ENCODE results near the gene STK11.

Gene STK11

DNA sequence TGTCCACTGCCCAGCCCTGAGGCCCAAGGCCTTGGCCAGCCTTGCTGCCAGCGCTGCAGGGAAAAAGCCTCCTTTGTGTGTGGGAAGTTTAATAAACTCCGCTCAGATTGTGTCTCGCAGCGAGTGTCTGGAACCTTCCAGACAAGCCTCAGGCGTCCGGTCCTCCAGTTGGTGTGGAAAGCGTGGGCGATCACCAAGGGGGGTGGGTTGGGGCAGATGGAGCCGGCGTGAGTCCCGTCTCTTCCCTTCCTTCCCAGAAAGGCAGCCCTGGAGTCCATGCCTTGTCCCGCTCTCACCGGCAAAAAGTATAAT is 4.6 kb downstream of the STK11 start:
- TF ChIP-seq, protein P1, sequence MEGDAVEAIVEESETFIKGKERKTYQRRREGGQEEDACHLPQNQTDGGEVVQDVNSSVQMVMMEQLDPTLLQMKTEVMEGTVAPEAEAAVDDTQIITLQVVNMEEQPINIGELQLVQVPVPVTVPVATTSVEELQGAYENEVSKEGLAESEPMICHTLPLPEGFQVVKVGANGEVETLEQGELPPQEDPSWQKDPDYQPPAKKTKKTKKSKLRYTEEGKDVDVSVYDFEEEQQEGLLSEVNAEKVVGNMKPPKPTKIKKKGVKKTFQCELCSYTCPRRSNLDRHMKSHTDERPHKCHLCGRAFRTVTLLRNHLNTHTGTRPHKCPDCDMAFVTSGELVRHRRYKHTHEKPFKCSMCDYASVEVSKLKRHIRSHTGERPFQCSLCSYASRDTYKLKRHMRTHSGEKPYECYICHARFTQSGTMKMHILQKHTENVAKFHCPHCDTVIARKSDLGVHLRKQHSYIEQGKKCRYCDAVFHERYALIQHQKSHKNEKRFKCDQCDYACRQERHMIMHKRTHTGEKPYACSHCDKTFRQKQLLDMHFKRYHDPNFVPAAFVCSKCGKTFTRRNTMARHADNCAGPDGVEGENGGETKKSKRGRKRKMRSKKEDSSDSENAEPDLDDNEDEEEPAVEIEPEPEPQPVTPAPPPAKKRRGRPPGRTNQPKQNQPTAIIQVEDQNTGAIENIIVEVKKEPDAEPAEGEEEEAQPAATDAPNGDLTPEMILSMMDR (IDR thresholded peaks at IDR 0.05; ENCODE audit: extremely low read depth, missing control alignments): no peak
- DNase-seq (ENCODE audit: low spot score): no peak

DNA sequence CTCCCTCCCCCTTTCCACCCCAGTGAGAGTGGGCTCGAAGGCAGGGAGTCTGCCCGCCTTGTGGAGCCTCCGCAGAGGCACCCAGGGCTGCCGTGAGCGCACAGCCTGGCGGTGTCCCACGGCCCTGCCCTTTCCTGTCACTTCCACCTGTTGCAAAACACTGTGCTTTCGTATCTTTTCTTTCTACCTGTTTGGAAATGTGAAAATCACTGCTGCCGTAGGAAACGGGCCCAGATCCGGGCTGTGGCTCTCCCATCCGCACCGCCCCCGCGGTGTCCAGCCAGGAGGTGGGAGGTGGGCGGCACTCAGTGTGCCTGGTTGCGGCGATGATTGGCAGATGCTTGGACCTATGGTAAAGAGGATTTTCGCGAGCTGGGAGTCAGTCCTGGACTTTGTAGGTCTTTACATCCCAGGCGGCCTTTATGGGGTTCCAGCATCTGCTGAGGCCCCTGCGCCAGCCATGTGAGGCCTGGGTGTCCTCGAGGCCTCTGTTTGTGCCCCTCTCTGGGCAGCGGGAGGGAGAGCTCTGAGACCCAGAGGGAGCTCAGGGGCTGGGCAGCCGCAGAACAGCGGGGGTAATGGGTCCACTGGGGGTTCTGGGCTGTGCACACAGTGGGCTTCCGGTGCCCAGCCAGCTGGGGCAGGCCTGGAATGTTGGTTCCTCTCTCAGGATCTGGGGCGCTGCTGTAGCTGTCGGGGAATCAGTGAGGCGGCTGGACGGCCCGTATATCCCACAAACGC is 6.1 kb downstream of the STK11 start:
- DNase-seq (ENCODE audit: low spot score): no peak
- TF ChIP-seq, protein P1 (IDR thresholded peaks at IDR 0.05; ENCODE audit: extremely low read depth, missing control alignments): no peak

DNA sequence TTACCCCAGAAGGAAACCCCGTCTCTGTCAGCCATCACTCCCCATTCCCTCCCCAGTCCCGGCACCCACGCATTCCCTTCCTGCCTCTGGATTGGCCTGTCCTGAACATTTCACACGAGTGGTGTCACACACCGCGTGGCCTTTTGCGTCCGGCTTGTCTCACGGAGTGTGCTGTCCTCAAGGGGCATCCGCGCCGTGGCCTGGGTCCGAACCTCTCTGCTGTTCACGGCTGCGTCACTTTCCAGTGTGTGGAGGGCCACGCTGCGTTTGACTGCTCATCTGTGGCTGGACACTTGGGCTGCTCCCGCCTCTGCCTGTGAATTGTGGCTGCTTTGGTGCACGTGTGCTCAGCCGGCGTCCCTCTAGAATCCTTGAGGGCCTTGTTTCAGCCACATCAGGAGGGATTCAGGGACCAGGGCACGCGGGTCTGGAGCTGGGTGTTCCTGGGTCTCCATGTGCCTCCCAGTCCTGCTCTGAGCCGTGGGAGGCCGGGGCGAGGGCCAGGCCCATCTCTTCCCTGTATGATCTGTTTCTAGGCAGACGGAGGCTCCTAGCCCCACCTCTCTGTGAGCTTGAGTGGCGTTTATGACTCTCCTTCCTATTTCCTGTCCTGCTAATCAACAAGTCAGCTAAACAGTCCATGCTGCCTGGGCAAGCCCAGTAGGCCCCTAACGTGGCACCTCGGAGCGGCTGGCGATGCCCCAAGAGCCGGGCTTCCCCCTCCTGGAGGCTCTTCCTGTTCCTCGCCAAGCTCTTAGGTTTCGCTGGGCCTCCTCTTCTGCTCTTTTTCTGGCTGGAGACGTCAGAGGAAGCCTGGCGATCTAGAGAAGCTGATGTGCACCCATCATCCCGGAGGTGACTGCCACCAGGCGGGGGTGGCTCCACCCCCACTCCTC is 8.1 kb downstream of the STK11 start:
- DNase-seq (ENCODE audit: low spot score): no peak
- TF ChIP-seq, protein P1 (IDR thresholded peaks at IDR 0.05; ENCODE audit: extremely low read depth, missing control alignments): no peak

DNA sequence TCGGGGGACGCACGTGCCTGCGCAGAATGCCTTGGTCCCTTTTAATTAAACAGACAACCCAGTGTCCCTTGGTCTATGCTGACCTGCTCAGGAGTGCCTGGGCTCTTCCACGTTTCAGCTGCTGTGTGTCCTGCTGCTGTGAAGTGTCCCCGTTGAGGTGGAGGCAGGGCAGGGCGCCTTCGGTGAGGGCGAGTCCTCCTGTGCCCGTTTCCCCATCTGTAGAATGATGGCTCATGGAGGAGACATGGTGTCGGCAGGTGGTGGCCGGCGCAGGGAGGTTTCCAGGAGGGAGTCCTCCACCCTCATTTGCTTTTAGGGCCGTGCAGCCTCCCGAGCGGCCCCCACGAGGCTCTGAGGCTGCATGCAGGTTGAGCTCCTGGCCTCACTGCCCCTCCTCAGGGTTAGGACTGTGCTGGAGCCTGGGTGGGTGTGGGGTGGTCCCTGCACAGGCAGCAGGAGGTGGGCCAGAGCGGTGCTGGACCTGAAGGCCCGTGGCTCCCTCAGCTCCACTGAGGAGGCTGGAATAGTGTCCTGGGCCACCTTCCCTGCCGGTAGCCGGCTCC is 8.8 kb downstream of the STK11 start:
- TF ChIP-seq, protein P1 (IDR thresholded peaks at IDR 0.05; ENCODE audit: extremely low read depth, missing control alignments): no peak
- DNase-seq (ENCODE audit: low spot score): no peak

DNA sequence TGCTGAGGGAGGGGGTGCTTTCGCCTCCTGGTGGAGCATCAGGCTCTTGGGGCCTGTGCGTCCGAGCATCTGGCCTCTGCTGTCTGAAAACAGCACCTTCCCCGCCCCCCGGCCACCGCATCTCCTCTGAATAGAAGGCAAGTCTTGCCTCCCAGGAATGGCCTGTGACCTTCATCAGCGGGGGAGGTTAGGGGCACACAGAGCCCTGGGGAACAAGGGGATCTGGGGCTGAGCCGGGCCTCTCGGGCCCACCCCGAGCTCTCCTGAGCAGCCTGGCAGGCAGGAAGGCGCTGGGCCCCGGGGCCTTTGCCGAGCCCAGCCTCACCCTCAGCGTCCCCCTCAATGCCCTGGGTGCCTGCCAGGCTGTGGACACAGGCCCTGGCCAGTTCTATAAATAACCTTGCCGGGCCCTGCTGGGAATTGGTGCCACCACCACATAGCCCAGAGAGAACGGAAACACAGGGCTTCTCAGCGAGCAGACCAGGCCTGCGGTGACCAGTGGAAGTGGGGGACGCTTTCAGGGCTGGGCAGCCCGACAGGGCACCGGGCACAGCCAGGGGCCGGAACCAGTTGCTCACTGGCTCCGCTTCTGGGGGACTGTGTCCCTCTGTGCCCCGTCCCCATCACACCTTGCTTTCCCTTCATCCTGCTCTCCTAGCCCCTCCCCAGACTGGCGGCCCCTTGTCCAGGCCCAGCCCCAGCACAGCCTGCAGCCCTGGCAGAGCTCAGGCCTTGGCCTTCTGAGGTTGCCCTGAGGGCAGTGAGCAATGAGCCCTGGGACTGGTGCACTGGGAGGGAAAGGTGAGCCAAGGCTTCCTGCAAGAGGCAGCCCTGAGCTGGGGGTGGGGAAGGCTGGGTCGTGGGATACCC is 9.5 kb downstream of the STK11 start:
- DNase-seq (ENCODE audit: low spot score): no peak
- TF ChIP-seq, protein P1 (IDR thresholded peaks at IDR 0.05; ENCODE audit: extremely low read depth, missing control alignments): no peak

DNA sequence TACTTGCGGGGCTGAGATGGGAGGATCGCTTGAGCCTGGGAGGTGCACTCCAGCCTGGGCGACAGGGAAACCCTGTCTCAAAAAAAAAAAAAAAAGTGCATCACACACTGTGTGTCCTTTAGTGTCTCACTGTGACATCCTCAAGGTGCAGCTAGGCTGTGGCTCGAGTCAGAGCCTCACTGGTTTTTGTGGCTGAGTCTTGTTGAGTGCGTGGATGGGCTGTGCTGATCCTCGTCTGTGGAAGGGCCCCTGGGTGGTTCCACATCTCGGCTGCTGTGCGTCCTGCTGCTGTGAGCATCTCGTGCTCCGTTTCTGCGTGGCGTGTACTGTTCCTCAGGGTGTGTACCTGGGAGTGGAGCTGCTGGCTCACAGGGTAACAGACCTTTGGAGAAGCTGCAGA is 11.2 kb downstream of the STK11 start:
- TF ChIP-seq, protein P1 (IDR thresholded peaks at IDR 0.05; ENCODE audit: extremely low read depth, missing control alignments): no peak
- DNase-seq (ENCODE audit: low spot score): no peak

Data from GM20000 (cell line).